NAMALWA (cell line): ENCODE results near the gene PITX2.
"Not testable (repeated sequence)": the region's sequence is repeated elsewhere in the genome, so short reads cannot be mapped to it uniquely, and the experiment has no call there.

Experiments used
- DNase-seq: peaks from one replicate; pipeline ENCODE4 v3.0.0-alpha.2; 2015; ENCODE audit warnings: low spot score

Gene PITX2

GRCh38 chr4:110610940-110611831 lies 11.7 kb downstream of the PITX2 start:
- no peak for DNase-seq

GRCh38 chr4:110610620-110610939 lies 12.3 kb downstream of the PITX2 start:
- DNase-seq, result no peak

- DNase-seq, result no peak
Measured at GRCh38 chr4:110609044-110609750, 13.7 kb downstream of the PITX2 start.

- no peak for DNase-seq
Measured at GRCh38 chr4:110605077-110605476, 17.8 kb downstream of the PITX2 start.

- no peak for DNase-seq
Measured at GRCh38 chr4:110602061-110602460, 20.8 kb downstream of the PITX2 start.

- no peak for DNase-seq
Measured at GRCh38 chr4:110597582-110597981, 25.3 kb downstream of the PITX2 start.

- no peak for DNase-seq
Measured at GRCh38 chr4:110596431-110596830, 26.4 kb downstream of the PITX2 start.

- DNase-seq, result no peak
Measured at GRCh38 chr4:110595583-110595982, 27.3 kb downstream of the PITX2 start.

- DNase-seq, result peak; percentile 24
Measured at GRCh38 chr4:110589297-110589696, 33.6 kb downstream of the PITX2 start.

- DNase-seq, result no peak
Measured at GRCh38 chr4:110587666-110588285, 35.1 kb downstream of the PITX2 start.

GRCh38 chr4:110586131-110586850 lies 36.6 kb downstream of the PITX2 start:
- DNase-seq, result peak; percentile 62

GRCh38 chr4:110576696-110577095 lies 46.2 kb downstream of the PITX2 start:
- not testable (repeated sequence) for DNase-seq
